GM12878 (cell line): ENCODE data around the gene ANXA4. TPM values are rescaled to one million over a fixed set of nuclear protein-coding genes. Genes with fewer than 3 reads are reported as not detected.

Source experiments
- ATAC-seq: fragments of 200-7000 bp; cut with Tn5 transposase; 3 replicates; pipeline ENCODE4 v1.9.1; 2020; ENCODE audit warnings: mild to moderate bottlenecking, moderate library complexity
- BruUV-seq: library from RNA; stranded (reverse); fragments of 400-500 nt; replicated peaks from 2 replicates; lab custom pipeline; 2021; lab: Mats Ljungman, UMichigan
- CTCF ChIA-PET: fragments of 300-600 bp; sonication (Branson Sonifier 250); formaldehyde crosslinking; extraction: SDS; loops from one replicate; lab custom pipeline; 2021; ENCODE audit warnings: inconsistent platforms; lab: Yijun Ruan, JAX
- POLR2A ChIA-PET: fragments of 350-600 bp; formaldehyde crosslinking; extraction: SDS; loops from one replicate; lab custom pipeline; 2021; ENCODE audit warnings: inconsistent platforms; lab: Charles Lee
- RAD21 ChIA-PET: fragments of 300-600 bp; sonication (Branson Sonifier 250); formaldehyde crosslinking; loops from one replicate; lab custom pipeline; 2023; ENCODE audit warnings: antibody characterized with exemption; ENCODE audit not compliant: unreplicated experiment; lab: Charles Lee
- SMC1A ChIA-PET: fragments of 300-600 bp; sonication (Branson Sonifier 250); formaldehyde crosslinking; loops from one replicate; lab custom pipeline; 2023; ENCODE audit not compliant: unreplicated experiment, uncharacterized antibody; lab: Charles Lee
- DNase-seq: peaks from one replicate; pipeline ENCODE4 v3.0.0-alpha.2; 2011; ENCODE audit warnings: low read depth, low spot score
- FAIRE-seq: peaks from 3 replicates; lab custom pipeline; 2011; peaks lifted over from hg19 to GRCh38; lab: Jason Lieb, UNC
- H2AFZ ChIP-seq: 2 replicates; pipeline ENCODE4 v1.6.0; 2011; ENCODE audit warnings: low read depth, low read length, control low read depth; ENCODE audit not compliant: control insufficient read depth
- H3K27ac ChIP-seq: 2 replicates; pipeline ENCODE4 v1.5.1; 2011; ENCODE audit warnings: control low read depth; ENCODE audit not compliant: control insufficient read depth, insufficient read depth
- H3K27me3 ChIP-seq, 2 experiments: replicated peaks in 1 of 2; 2 replicates each; pipeline versions ENCODE4 v1.6.0 to v1.6.1; 2011; ENCODE audit warnings: low read length in 1 of 2; ENCODE audit not compliant: control insufficient read depth in 2 of 2, insufficient read depth in 2 of 2
- H3K36me3 ChIP-seq, 2 experiments: 2 replicates each; pipeline ENCODE4 v1.5.1; 2011; ENCODE audit warnings: low read length in 1 of 2; ENCODE audit not compliant: control insufficient read depth in 2 of 2, insufficient read depth in 2 of 2
- H3K4me1 ChIP-seq: 2 replicates; pipeline ENCODE4 v1.6.1; 2011; ENCODE audit warnings: mild to moderate bottlenecking, low read length, moderate library complexity, mixed read lengths; ENCODE audit not compliant: control insufficient read depth, insufficient read depth
- H3K4me2 ChIP-seq: 2 replicates; pipeline ENCODE4 v1.6.0; 2011; ENCODE audit warnings: control low read depth; ENCODE audit not compliant: control insufficient read depth, insufficient read depth
- H3K4me3 ChIP-seq: fragments of 200-600 bp; sonication (generic); 2 replicates; pipeline ENCODE4 v1.5.1; 2016
- H3K79me2 ChIP-seq: 2 replicates; pipeline ENCODE4 v1.6.0; 2011; ENCODE audit warnings: low read length; ENCODE audit not compliant: control insufficient read depth, insufficient read depth
- H3K9ac ChIP-seq: 2 replicates; pipeline ENCODE4 v1.8.0; 2011; ENCODE audit warnings: low read length, control low read depth, mixed read lengths; ENCODE audit not compliant: control insufficient read depth, insufficient read depth
- H3K9me3 ChIP-seq: replicated peaks from 3 replicates; pipeline ENCODE4 v1.5.1; 2011; ENCODE audit warnings: mild to moderate bottlenecking, low read length; ENCODE audit not compliant: control insufficient read depth, insufficient read depth
- H4K20me1 ChIP-seq: 2 replicates; pipeline ENCODE4 v1.6.0; 2011; ENCODE audit not compliant: control insufficient read depth, insufficient read depth
- EGR1 ChIP-seq, 2 experiments: IDR thresholded peaks; 1 replicate in 1 of 2; 2 replicates in 1 of 2; pipeline ENCODE4 v1.6.1; 2011 to 2012; ENCODE audit warnings: low read depth in 2 of 2, low read length in 2 of 2, borderline replicate concordance in 1 of 2, mild to moderate bottlenecking in 1 of 2, moderate library complexity in 1 of 2
- EZH2 ChIP-seq: IDR thresholded peaks from 2 replicates; pipeline ENCODE4 v1.6.1; 2012; ENCODE audit warnings: low read depth, mild to moderate bottlenecking, control low read depth, inconsistent platforms, low read length, borderline replicate concordance; ENCODE audit not compliant: control insufficient read depth
- IKZF1 ChIP-seq: fragments of 450-650 bp; conservative IDR thresholded peaks from 2 replicates; pipeline ENCODE4 v1.6.1; 2017; ENCODE audit warnings: antibody characterized with exemption, mild to moderate bottlenecking
- IKZF2 ChIP-seq, 2 experiments: fragments of 450-650 bp; IDR thresholded peaks; 2 replicates each; pipeline ENCODE4 v1.6.1; 2017; ENCODE audit warnings: mild to moderate bottlenecking in 2 of 2, moderate library complexity in 2 of 2
- MAX ChIP-seq: IDR thresholded peaks from 2 replicates; pipeline ENCODE4 v1.6.1; 2012; ENCODE audit warnings: low read depth, low read length, improper control_type of control experiment
- MEF2B ChIP-seq: fragments of 450-650 bp; IDR thresholded peaks from 2 replicates; pipeline ENCODE4 v1.6.1; 2018; ENCODE audit warnings: mild to moderate bottlenecking, moderate library complexity; ENCODE audit not compliant: partially characterized antibody, poor library complexity, severe bottlenecking
- NFYB ChIP-seq: IDR thresholded peaks from 2 replicates; pipeline ENCODE4 v1.6.1; 2011; ENCODE audit warnings: low read depth, mild to moderate bottlenecking, low read length, improper control_type of control experiment, moderate library complexity; ENCODE audit not compliant: insufficient read depth
- RUNX3 ChIP-seq: IDR thresholded peaks from 2 replicates; pipeline ENCODE4 v1.6.1; 2012; ENCODE audit warnings: low read length, inconsistent platforms
- TARDBP ChIP-seq: IDR thresholded peaks from 2 replicates; pipeline ENCODE4 v1.6.1; 2016; ENCODE audit warnings: borderline replicate concordance
- WGBS: methylation state at CpG from one replicate; pipeline ENCODE4 v1.1.6; 2016; ENCODE audit warnings: low lambda C conversion rate; ENCODE audit not compliant: insufficient replicate concordance, insufficient coverage; ENCODE audit errors: missing lambda C conversion rate; 5-methylcytosine and 5-hydroxymethylcytosine counted together
- in situ Hi-C: fragments of 300-500 bp; cut with MboI; formaldehyde crosslinking; loops from 9 replicates; pipeline ENCODE4 v1.14.3; 2018; ENCODE audit warnings: mixed read lengths
- intact Hi-C: fragments of 100-400 bp; cut with micrococcal nuclease; formaldehyde crosslinking; loops from one replicate; pipeline ENCODE4 v1.14.2; 2022; ENCODE audit not compliant: unreplicated experiment
- polyA plus RNA-seq, 11 experiments: library from polyadenylated mRNA; depleted of rRNA in 4 of 11; unstranded in 6 of 11; stranded (reverse) in 5 of 11; fragments of >200 nt; fragmentation: Nextera tagmentation in 4 of 11; fragmentation: Illumina TruSeq in 1 of 11; extraction: Ambion mirVana in 4 of 11; extraction: Trizol in 1 of 11; gene quantifications; 1 replicate in 1 of 11; 2 replicates in 10 of 11; pipeline versions ENCODE4 v1.2.1 to v1.2.3, GENCODE V29; 2011 to 2016; ENCODE audit warnings: inconsistent platforms in 2 of 11, missing spikeins in 2 of 11, low read depth in 1 of 11
- total RNA-seq, 4 experiments: library from RNA; depleted of rRNA in 3 of 4; stranded (reverse); fragments of >200 nt in 3 of 4; fragmentation: Illumina TruSeq in 1 of 4; extraction: Trizol in 1 of 4; gene quantifications; 2 replicates each; pipeline versions ENCODE4 v1.2.1 to v1.2.3, GENCODE V29; 2013 to 2021

The ANXA4 gene
- total and polyA plus RNA-seq, 10 of the 15 experiments (the other 5 are each of a cell fraction or from before 2014, with no cell fraction given) = 16.3 to 97.2 (median 71.0) TPM

- TF ChIP-seq EZH2 = no peak
- TF ChIP-seq EGR1 (IDR thresholded peaks at IDR 0.05; ENCODE audit: borderline replicate concordance in 1 of 2, low read depth in 2 of 2, low read length in 2 of 2) = no peak
- TF ChIP-seq NFYB = no peak
- no peak for TF ChIP-seq MAX
- TF ChIP-seq TARDBP = no peak
These were observed 49.5 kb upstream of the ANXA4 start (continued) for GRCh38 chr2:69692424-69692823.

- H3K9me3 ChIP-seq = no peaks in the 10 kb centered on the region
- TF ChIP-seq IKZF1 = 0 out of 2 replicates have a peak, but pooled peaks have one; percentile 36
- TF ChIP-seq MEF2B = peak; percentile 88
- 0 out of 4 replicates have a peak, but pooled peaks of 1 of the 2 experiments have one; percentile 12 for TF ChIP-seq IKZF2 (IDR thresholded peaks at IDR 0.05)
- no peak for TF ChIP-seq MAX
- peak; percentile 16; the same call in 1 of the 2 replicates for TF ChIP-seq RUNX3
- TF ChIP-seq, all 136 proteins: peak for 4
- no peaks in the 10 kb centered on the region for H4K20me1 ChIP-seq
- SMC1A ChIA-PET = interaction anchor here (0.7 to 1.6 kb wide), 6 partner anchors 9 to 132 kb away, joined by 3 to 7 read pairs (median 4); no protein-coding TSS in a partner anchor
- POLR2A ChIA-PET = interaction anchor here (0.5 kb wide), 1 partner anchor 23 kb away, joined by 4 read pairs; no protein-coding TSS in a partner anchor
- FAIRE-seq (peak; percentile 7), DNase-seq (peak; percentile 63), ATAC-seq (peak; percentile 82)
- in situ Hi-C loops = no loop called here
- CTCF ChIA-PET = interaction anchor here (0.6 to 2.8 kb wide), 4 partner anchors 9 to 127 kb away, joined by 3 to 6 read pairs (median 4); no protein-coding TSS in a partner anchor
- no TSS peak for BruUV-seq
- H3K27ac ChIP-seq = no peak overlapping the region
- H3K4me3 ChIP-seq = no peak overlapping the region
- peaks cover 13% of the 10 kb centered on the region for H3K4me1 ChIP-seq
- 27% methylated on average over 4 of the region's 4 CpGs for WGBS
- H3K36me3 ChIP-seq = no peaks in the 10 kb centered on the region
- no peak overlapping the region for H3K4me2 ChIP-seq
- RAD21 ChIA-PET = no interaction called here
- no peaks in the 10 kb centered on the region for H3K79me2 ChIP-seq
- intact Hi-C loops = loop anchor here (5.0 kb wide), 1 partner anchor 41 kb away; no protein-coding TSS in a partner anchor
- no peaks in the 10 kb centered on the region for H3K27me3 ChIP-seq
- no peak overlapping the region for H3K9ac ChIP-seq
- H2AFZ ChIP-seq = peak overlapping the region; percentile 88
These were observed 48.7 kb upstream of the ANXA4 start for GRCh38 chr2:69693059-69693774.
